ENCODE data around the gene SERPINH1. TPM values are rescaled to one million over a fixed set of nuclear protein-coding genes. Genes with fewer than 3 reads are reported as not detected.

The SERPINH1 gene
- total RNA-seq, 1 donor from 2014 or later, result 152 TPM

- Histone ChIP-seq H3K4me3 (no peak overlapping the region), H3K27ac (no peak overlapping the region), H3K4me1 (no peaks in the 10 kb centered on the region), H3K9me3 (no peaks in the 10 kb centered on the region), H3K36me3 (no peaks in the 10 kb centered on the region), H3K27me3 (no peaks in the 10 kb centered on the region)
- no peak for DNase-seq
- intact Hi-C loops (cut with DNase I), result no loop called here
- ATAC-seq, result no peak
- no peak for TF ChIP-seq CTCF (IDR thresholded peaks at IDR 0.05)
These were observed 26.0 kb downstream of the SERPINH1 start for GRCh38 chr11:75588051-75588481.

- Histone ChIP-seq H3K4me3 (no peak overlapping the region), H3K27ac (no peak overlapping the region), H3K36me3 (no peaks in the 10 kb centered on the region), H3K27me3 (no peaks in the 10 kb centered on the region), H3K4me1 (no peaks in the 10 kb centered on the region), H3K9me3 (no peaks in the 10 kb centered on the region)
- ATAC-seq, result peak; percentile 21
- DNase-seq, result no peak
- TF ChIP-seq CTCF (IDR thresholded peaks at IDR 0.05), result no peak
- intact Hi-C loops (cut with DNase I), result no loop called here
These were observed 27.0 kb downstream of the SERPINH1 start for GRCh38 chr11:75589051-75589450.

- no peaks in the 10 kb centered on the region for H3K4me1 ChIP-seq
- TF ChIP-seq CTCF (IDR thresholded peaks at IDR 0.05), result no peak
- H3K36me3 ChIP-seq, result no peaks in the 10 kb centered on the region
- DNase-seq (no peak), ATAC-seq (peak; percentile 18)
- intact Hi-C loops (cut with DNase I), result no loop called here
- H3K27me3 ChIP-seq, result no peaks in the 10 kb centered on the region
- H3K27ac ChIP-seq, result no peak overlapping the region
- H3K9me3 ChIP-seq, result no peaks in the 10 kb centered on the region
- no peak overlapping the region for H3K4me3 ChIP-seq
These were observed 27.9 kb downstream of the SERPINH1 start for GRCh38 chr11:75589933-75590332.

GRCh38 chr11:75591371-75591770 is 29.3 kb downstream of the SERPINH1 start:
- no peak overlapping the region for H3K4me3 ChIP-seq
- H3K9me3 ChIP-seq, result no peaks in the 10 kb centered on the region
- no peaks in the 10 kb centered on the region for H3K4me1 ChIP-seq
- no peak for TF ChIP-seq CTCF (IDR thresholded peaks at IDR 0.05)
- H3K36me3 ChIP-seq, result no peaks in the 10 kb centered on the region
- H3K27me3 ChIP-seq, result no peaks in the 10 kb centered on the region
- H3K27ac ChIP-seq, result no peak overlapping the region
- intact Hi-C loops (cut with DNase I), result no loop called here
- DNase-seq (no peak), ATAC-seq (no peak)

- no peaks in the 10 kb centered on the region for H3K4me1 ChIP-seq
- no peak for DNase-seq
- H3K27ac ChIP-seq, result no peak overlapping the region
- H3K27me3 ChIP-seq, result no peaks in the 10 kb centered on the region
- H3K36me3 ChIP-seq, result no peaks in the 10 kb centered on the region
- TF ChIP-seq CTCF (IDR thresholded peaks at IDR 0.05), result no peak
- H3K9me3 ChIP-seq, result no peaks in the 10 kb centered on the region
- no peak for ATAC-seq
- no peak overlapping the region for H3K4me3 ChIP-seq
- intact Hi-C loops (cut with DNase I), result no loop called here
These were observed 29.9 kb downstream of the SERPINH1 start for GRCh38 chr11:75591966-75592365.

- no peak for ATAC-seq
- no peak for DNase-seq
- intact Hi-C loops (cut with DNase I), result no loop called here
These were observed 30.7 kb downstream of the SERPINH1 start for GRCh38 chr11:75592715-75593114.

More at GRCh38 chr11:75592715-75593114, 30.7 kb downstream of the SERPINH1 start:
- H3K4me1 ChIP-seq, result no peaks in the 10 kb centered on the region
- TF ChIP-seq CTCF (IDR thresholded peaks at IDR 0.05), result no peak
- H3K9me3 ChIP-seq, result no peaks in the 10 kb centered on the region
- no peak overlapping the region for H3K4me3 ChIP-seq
- H3K27me3 ChIP-seq, result no peaks in the 10 kb centered on the region
- no peaks in the 10 kb centered on the region for H3K36me3 ChIP-seq
- no peak overlapping the region for H3K27ac ChIP-seq

All from upper lobe of right lung (tissue), 1 donor.